K562 (cell line): ENCODE data around the gene DDR2. TPM values are rescaled to one million over a fixed set of nuclear protein-coding genes. Genes with fewer than 3 reads are reported as not detected.
"Not testable (repeated sequence)": the region's sequence is repeated elsewhere in the genome, so short reads cannot be mapped to it uniquely, and the experiment has no call there.

Experiments used
- ATAC-seq: fragments of 200-7000 bp; cut with Tn5 transposase; 3 replicates; pipeline ENCODE4 v1.9.1; 2020; ENCODE audit warnings: moderate library complexity
- BruUV-seq: library from RNA; stranded (reverse); fragments of 400-500 nt; replicated peaks from 2 replicates; lab custom pipeline; 2021; lab: Mats Ljungman, UMichigan
- CTCF ChIA-PET: fragments of 300-600 bp; formaldehyde crosslinking; extraction: SDS; loops from one replicate; lab custom pipeline; 2021; ENCODE audit warnings: low intra/inter-chr PET ratio; lab: Yijun Ruan, JAX
- POLR2A ChIA-PET: fragments of 300-600, 350-650 bp; sonication (Branson Sonifier 250); formaldehyde crosslinking; extraction: SDS; loops from one replicate; lab custom pipeline; 2021; ENCODE audit warnings: antibody characterized with exemption, inconsistent platforms; lab: Yijun Ruan, JAX
- DNase-seq, 4 experiments: peaks; one replicate each; pipeline versions ENCODE4 v3.0.0 to v3.0.0-alpha.2; 2011 to 2018; ENCODE audit warnings: low spot score in 3 of 4, mixed read lengths in 3 of 4; ENCODE audit errors: extremely low read depth in 1 of 4
- FAIRE-seq: peaks from 2 replicates; lab custom pipeline; 2011; peaks lifted over from hg19 to GRCh38; lab: Jason Lieb, UNC
- H2AFZ ChIP-seq: 2 replicates; pipeline ENCODE4 v1.6.0; 2011; ENCODE audit warnings: low read depth, low read length, control low read depth, inconsistent platforms
- H3K27ac ChIP-seq: fragments of 200-600 bp; 3 replicates; pipeline ENCODE4 v1.8.0; 2011; ENCODE audit warnings: low read depth, mild to moderate bottlenecking, control low read depth, inconsistent platforms, low read length, moderate library complexity, mixed read lengths; ENCODE audit errors: extremely low read depth
- H3K27me3 ChIP-seq, 2 experiments: fragments of 300-600 bp in 1 of 2; 2 replicates in 1 of 2; 3 replicates in 1 of 2; pipeline versions ENCODE4 v1.6.0 to v1.8.0; 2011; ENCODE audit warnings: inconsistent platforms in 2 of 2, low read length in 2 of 2, mild to moderate bottlenecking in 1 of 2, mixed read lengths in 1 of 2, moderate library complexity in 1 of 2; ENCODE audit not compliant: control insufficient read depth in 2 of 2, insufficient read depth in 2 of 2
- H3K36me3 ChIP-seq: fragments of 300-600 bp; 3 replicates; pipeline ENCODE4 v1.8.0; 2011; ENCODE audit warnings: mild to moderate bottlenecking, low read length, inconsistent platforms; ENCODE audit not compliant: control insufficient read depth, insufficient read depth
- H3K4me1 ChIP-seq, 2 experiments: fragments of 200-600 bp in 1 of 2; replicated peaks in 1 of 2; 2 replicates in 1 of 2; 3 replicates in 1 of 2; pipeline versions ENCODE4 v1.5.1 to v1.8.0; 2011; ENCODE audit warnings: inconsistent platforms in 2 of 2, low read length in 2 of 2, mild to moderate bottlenecking in 1 of 2, mixed read lengths in 1 of 2, moderate library complexity in 1 of 2; ENCODE audit not compliant: control insufficient read depth in 2 of 2, insufficient read depth in 2 of 2
- H3K4me2 ChIP-seq: 2 replicates; pipeline ENCODE4 v1.6.1; 2011; ENCODE audit warnings: low read length, control low read depth, inconsistent platforms, mixed read lengths; ENCODE audit not compliant: insufficient read depth
- H3K4me3 ChIP-seq: fragments of 200-600 bp; sonication (generic), shearing (Covaris generic); 2 replicates; pipeline ENCODE4 v1.5.1; 2016; ENCODE audit warnings: control low read depth, inconsistent platforms
- H3K79me2 ChIP-seq: fragments of 200-600 bp; 3 replicates; pipeline ENCODE4 v1.8.0; 2011; ENCODE audit warnings: low read length, inconsistent platforms; ENCODE audit not compliant: control insufficient read depth, insufficient read depth
- H3K9ac ChIP-seq, 2 experiments: 2 replicates each; pipeline versions ENCODE4 v1.6.0 to v1.6.1; 2011; ENCODE audit warnings: low read depth in 2 of 2, low read length in 2 of 2, control low read depth in 1 of 2, inconsistent platforms in 1 of 2, mild to moderate bottlenecking in 1 of 2, mixed read lengths in 1 of 2; ENCODE audit not compliant: insufficient read depth in 1 of 2
- H3K9me1 ChIP-seq: one replicate; pipeline ENCODE4 v1.6.0; 2011; ENCODE audit warnings: inconsistent platforms, mild to moderate bottlenecking, low read length, moderate library complexity; ENCODE audit not compliant: control insufficient read depth, insufficient read depth
- H3K9me3 ChIP-seq: replicated peaks from 2 replicates; pipeline ENCODE4 v1.5.1; 2011; ENCODE audit warnings: low read depth, low read length, inconsistent platforms; ENCODE audit not compliant: control insufficient read depth, insufficient read depth
- H4K20me1 ChIP-seq: replicated peaks from 2 replicates; pipeline ENCODE4 v1.6.1; 2011; ENCODE audit warnings: low read length, inconsistent platforms, mixed read lengths; ENCODE audit not compliant: control insufficient read depth, insufficient read depth
- BRCA1 ChIP-seq, 2 experiments: fragments of 450-650 bp in 1 of 2; sonication (generic) in 1 of 2; formaldehyde crosslinking in 1 of 2; IDR thresholded peaks; 2 replicates each; pipeline versions ENCODE4 v1.5.0 to v1.6.1; 2017 to 2020; ENCODE audit warnings: mild to moderate bottlenecking in 1 of 2, missing genetic modification reagents in 1 of 2
- FOXK1 ChIP-seq: sonication (generic); formaldehyde crosslinking; IDR thresholded peaks from 2 replicates; pipeline ENCODE4 v1.8.0; 2022; ENCODE audit warnings: missing genetic modification reagents, mild to moderate bottlenecking, borderline replicate concordance
- HMG20B ChIP-seq: fragments of 250-450 bp; sonication (Bioruptor Pico); IDR thresholded peaks from 2 replicates; pipeline ENCODE4 v1.5.0; 2021; ENCODE audit warnings: mild to moderate bottlenecking
- IFI16 ChIP-seq: fragments of 250-450 bp; sonication (Bioruptor Pico); IDR thresholded peaks from 2 replicates; pipeline ENCODE4 v2.1.2; 2022; ENCODE audit warnings: mild to moderate bottlenecking, inconsistent platforms
- RCOR1 ChIP-seq, 2 experiments: IDR thresholded peaks; 2 replicates each; pipeline ENCODE4 v1.6.1; 2012; ENCODE audit warnings: low read depth in 2 of 2, low read length in 2 of 2, borderline replicate concordance in 1 of 2, improper control_type of control experiment in 1 of 2
- STAT5B ChIP-seq: fragments of 250-450 bp; sonication (Bioruptor Pico); IDR thresholded peaks from 2 replicates; pipeline ENCODE4 v1.8.0; 2021; ENCODE audit warnings: mild to moderate bottlenecking, inconsistent platforms
- TAF7 ChIP-seq: fragments of 450-650 bp; IDR thresholded peaks from 2 replicates; pipeline ENCODE4 v1.6.1; 2016; ENCODE audit warnings: missing genetic modification characterization, missing compliant biosample characterization
- TARDBP ChIP-seq: fragments of 450-650 bp; IDR thresholded peaks from 2 replicates; pipeline ENCODE4 v1.6.1; 2016
- TEAD2 ChIP-seq: fragments of 450-650 bp; IDR thresholded peaks from 2 replicates; pipeline ENCODE4 v1.6.1; 2016; ENCODE audit warnings: missing genetic modification characterization, control low read depth, missing compliant biosample characterization
- WGBS: fragments of 100-300 bp; shearing (Covaris generic); methylation state at CpG from one replicate; pipeline ENCODE4 v1.1.6; 2016; ENCODE audit warnings: low coverage, mixed read lengths; ENCODE audit not compliant: insufficient coverage; ENCODE audit errors: missing lambda C conversion rate; 5-methylcytosine and 5-hydroxymethylcytosine counted together
- in situ Hi-C: fragments of 300-500 bp; cut with MboI; formaldehyde crosslinking; loops from 4 replicates; pipeline ENCODE4 v1.15.0; 2018; ENCODE audit warnings: inconsistent platforms, mixed read lengths
- intact Hi-C: fragments of 100-400 bp; cut with micrococcal nuclease; formaldehyde crosslinking; loops from 2 replicates; pipeline ENCODE4 v1.14.2; 2022
- polyA plus RNA-seq, 8 experiments: library from polyadenylated mRNA; depleted of rRNA in 4 of 8; stranded (reverse) in 5 of 8; unstranded in 3 of 8; fragments of >200 nt; fragmentation: Nextera tagmentation in 2 of 8; fragmentation: Illumina TruSeq in 1 of 8; extraction: Ambion mirVana in 2 of 8; extraction: Trizol in 1 of 8; gene quantifications; 2 replicates each; pipeline versions ENCODE4 v1.2.1 to v1.2.3, GENCODE V29; 2011 to 2014; ENCODE audit warnings: inconsistent platforms in 1 of 8, missing spikeins in 1 of 8
- total RNA-seq, 7 experiments: library from RNA; depleted of rRNA in 6 of 7; stranded (reverse); fragments of >200 nt in 6 of 7; fragmentation: Illumina TruSeq in 2 of 7; extraction: Trizol in 2 of 7; gene quantifications; 2 replicates each; pipeline versions ENCODE4 v1.2.1 to v1.2.3, GENCODE V29; 2011 to 2021; ENCODE audit warnings: low replicate concordance in 1 of 7
- TF ChIP-seq, protein P1 (sequence below): fragments of 450-650 bp; conservative IDR thresholded peaks from 2 replicates; pipeline ENCODE4 v1.6.1; 2016; ENCODE audit warnings: missing genetic modification characterization, low read depth, mild to moderate bottlenecking, missing compliant biosample characterization, moderate library complexity
- TF ChIP-seq, protein P2 (sequence below): fragments of 250-450 bp; sonication (Bioruptor Pico); IDR thresholded peaks from 2 replicates; pipeline ENCODE4 v1.5.0; 2020; ENCODE audit warnings: mild to moderate bottlenecking, borderline replicate concordance

Gene DDR2
- total and polyA plus RNA-seq, 9 of the 15 experiments (the other 6 are each of a cell fraction or from before 2014, with no cell fraction given), result 0.36 to 2.0 (median 1.1) TPM

DNA sequence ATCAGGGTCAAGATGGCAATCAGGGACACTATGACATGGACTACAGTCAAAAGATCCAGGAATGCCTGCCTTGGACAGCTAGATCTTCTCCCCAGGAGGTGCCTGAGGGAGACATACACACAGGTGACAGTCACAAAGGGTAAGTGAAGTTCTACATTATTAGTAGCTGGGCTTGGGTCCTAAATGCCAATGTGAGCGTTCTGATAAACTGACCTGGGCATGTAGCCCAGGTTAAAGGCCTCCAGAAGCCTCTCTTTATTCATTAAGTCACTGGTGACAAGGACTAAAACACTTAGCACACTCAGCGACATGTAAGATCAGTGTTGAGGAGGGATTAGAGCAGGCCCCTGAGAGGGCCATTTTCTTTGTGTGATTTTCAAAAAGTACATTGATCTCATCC is 109.3 kb downstream of the DDR2 start:
- no peak overlapping the region for H2AFZ ChIP-seq
- ATAC-seq (no peak), FAIRE-seq (no peak), DNase-seq (no peak)
- no peak overlapping the region for H3K27ac ChIP-seq
- no peaks in the 10 kb centered on the region for H3K36me3 ChIP-seq
- no peaks in the 10 kb centered on the region for H3K4me1 ChIP-seq
- H3K27me3 ChIP-seq, result peaks cover 0 to 2% of the 10 kb centered on the region in 2 experiments; a peak in 1 of 5 replicates
- WGBS, result 7% methylated on average over 2 of the region's 2 CpGs
- H3K9me3 ChIP-seq, result no peaks in the 10 kb centered on the region
- no peaks in the 10 kb centered on the region for H3K9me1 ChIP-seq
- ChIA-PET POLR2A (no interaction called here), CTCF (no interaction called here)
- H3K4me2 ChIP-seq, result no peak overlapping the region
- BruUV-seq, result no TSS peak
- no peak overlapping the region for H3K9ac ChIP-seq
- TF ChIP-seq RCOR1 (IDR thresholded peaks at IDR 0.05; ENCODE audit: borderline replicate concordance in 1 of 2, low read depth in 2 of 2, low read length in 2 of 2), result no peak
- TF ChIP-seq FOXK1 (CRISPR knock-in tag), result no peak
- TF ChIP-seq BRCA1 (IDR thresholded peaks at IDR 0.05), result no peak
- TF ChIP-seq BRCA1 (CRISPR knock-in tag; IDR thresholded peaks at IDR 0.05), result no peak
- TF ChIP-seq IFI16, result no peak
- TF ChIP-seq, protein P1, sequence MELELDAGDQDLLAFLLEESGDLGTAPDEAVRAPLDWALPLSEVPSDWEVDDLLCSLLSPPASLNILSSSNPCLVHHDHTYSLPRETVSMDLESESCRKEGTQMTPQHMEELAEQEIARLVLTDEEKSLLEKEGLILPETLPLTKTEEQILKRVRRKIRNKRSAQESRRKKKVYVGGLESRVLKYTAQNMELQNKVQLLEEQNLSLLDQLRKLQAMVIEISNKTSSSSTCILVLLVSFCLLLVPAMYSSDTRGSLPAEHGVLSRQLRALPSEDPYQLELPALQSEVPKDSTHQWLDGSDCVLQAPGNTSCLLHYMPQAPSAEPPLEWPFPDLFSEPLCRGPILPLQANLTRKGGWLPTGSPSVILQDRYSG (tag), result no peak
- TF ChIP-seq TEAD2 (tag), result no peak
- no peak for TF ChIP-seq TARDBP
- no peak for TF ChIP-seq STAT5B
- TF ChIP-seq TAF7 (tag), result no peak
- TF ChIP-seq HMG20B (CRISPR knock-in tag), result no peak
- TF ChIP-seq, protein P2, sequence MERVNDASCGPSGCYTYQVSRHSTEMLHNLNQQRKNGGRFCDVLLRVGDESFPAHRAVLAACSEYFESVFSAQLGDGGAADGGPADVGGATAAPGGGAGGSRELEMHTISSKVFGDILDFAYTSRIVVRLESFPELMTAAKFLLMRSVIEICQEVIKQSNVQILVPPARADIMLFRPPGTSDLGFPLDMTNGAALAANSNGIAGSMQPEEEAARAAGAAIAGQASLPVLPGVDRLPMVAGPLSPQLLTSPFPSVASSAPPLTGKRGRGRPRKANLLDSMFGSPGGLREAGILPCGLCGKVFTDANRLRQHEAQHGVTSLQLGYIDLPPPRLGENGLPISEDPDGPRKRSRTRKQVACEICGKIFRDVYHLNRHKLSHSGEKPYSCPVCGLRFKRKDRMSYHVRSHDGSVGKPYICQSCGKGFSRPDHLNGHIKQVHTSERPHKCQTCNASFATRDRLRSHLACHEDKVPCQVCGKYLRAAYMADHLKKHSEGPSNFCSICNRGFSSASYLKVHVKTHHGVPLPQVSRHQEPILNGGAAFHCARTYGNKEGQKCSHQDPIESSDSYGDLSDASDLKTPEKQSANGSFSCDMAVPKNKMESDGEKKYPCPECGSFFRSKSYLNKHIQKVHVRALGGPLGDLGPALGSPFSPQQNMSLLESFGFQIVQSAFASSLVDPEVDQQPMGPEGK (CRISPR knock-in tag), result no peak
- intact Hi-C loops (no loop called here), in situ Hi-C loops (no loop called here)
- H4K20me1 ChIP-seq, result no peaks in the 10 kb centered on the region
- no peaks in the 10 kb centered on the region for H3K79me2 ChIP-seq
- H3K4me3 ChIP-seq, result no peak overlapping the region

DNA sequence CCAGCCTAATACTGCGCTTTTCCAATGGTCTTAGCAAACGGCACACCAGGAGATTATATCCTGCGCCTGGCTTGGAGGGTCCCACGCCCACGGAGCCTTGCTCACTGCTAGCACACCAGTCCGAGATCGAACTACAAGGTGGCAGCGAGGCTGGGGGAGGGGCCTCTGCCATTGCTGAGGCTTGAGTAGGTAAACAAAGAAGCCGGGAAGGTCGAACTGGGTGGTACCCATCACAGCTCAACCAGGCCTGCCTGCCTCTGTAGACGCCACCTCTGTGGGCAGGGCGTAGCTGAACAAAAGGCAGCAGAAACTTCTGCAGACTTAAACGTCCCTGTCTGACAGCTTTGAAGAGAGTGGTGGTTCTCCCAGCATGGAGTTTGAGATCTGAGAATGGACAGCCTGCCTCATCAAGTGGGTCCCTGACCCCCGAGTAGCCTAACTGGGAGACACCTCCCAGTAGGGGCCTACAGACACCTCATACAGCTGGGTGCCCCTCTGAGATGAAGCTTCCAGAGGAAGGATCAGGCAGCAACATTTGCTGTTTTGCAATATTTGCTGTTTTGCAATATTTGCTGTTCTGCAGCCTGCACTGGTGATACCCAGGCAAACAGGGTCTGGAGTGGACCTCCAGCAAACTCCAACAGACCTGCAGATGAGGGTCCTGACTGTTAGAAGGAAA is 114.1 kb downstream of the DDR2 start:
- H3K79me2 ChIP-seq, POLR2A ChIA-PET, H3K36me3 ChIP-seq, in situ Hi-C loops, ATAC-seq, CTCF ChIA-PET, DNase-seq, H3K4me2 ChIP-seq, H3K4me3 ChIP-seq, H2AFZ ChIP-seq, H3K9me3 ChIP-seq, H3K27me3 ChIP-seq, H3K9me1 ChIP-seq, H4K20me1 ChIP-seq, BruUV-seq, H3K9ac ChIP-seq, FAIRE-seq, H3K27ac ChIP-seq, H3K4me1 ChIP-seq, intact Hi-C loops: not testable (repeated sequence)
- WGBS, result 6% methylated on average over 14 of the region's 14 CpGs
